Activated CD8-positive, alpha-beta memory T cell treated with anti-CD3 and anti-CD28 coated beads, Interleukin-2, amount 50 U/mL, for 4 hours (primary cell): ENCODE measurements around the gene TNRC18.

ENCODE experiments used
- DNase-seq: peaks from one replicate; pipeline ENCODE4 v3.0.0-alpha.2; 2020

The TNRC18 gene

DNA sequence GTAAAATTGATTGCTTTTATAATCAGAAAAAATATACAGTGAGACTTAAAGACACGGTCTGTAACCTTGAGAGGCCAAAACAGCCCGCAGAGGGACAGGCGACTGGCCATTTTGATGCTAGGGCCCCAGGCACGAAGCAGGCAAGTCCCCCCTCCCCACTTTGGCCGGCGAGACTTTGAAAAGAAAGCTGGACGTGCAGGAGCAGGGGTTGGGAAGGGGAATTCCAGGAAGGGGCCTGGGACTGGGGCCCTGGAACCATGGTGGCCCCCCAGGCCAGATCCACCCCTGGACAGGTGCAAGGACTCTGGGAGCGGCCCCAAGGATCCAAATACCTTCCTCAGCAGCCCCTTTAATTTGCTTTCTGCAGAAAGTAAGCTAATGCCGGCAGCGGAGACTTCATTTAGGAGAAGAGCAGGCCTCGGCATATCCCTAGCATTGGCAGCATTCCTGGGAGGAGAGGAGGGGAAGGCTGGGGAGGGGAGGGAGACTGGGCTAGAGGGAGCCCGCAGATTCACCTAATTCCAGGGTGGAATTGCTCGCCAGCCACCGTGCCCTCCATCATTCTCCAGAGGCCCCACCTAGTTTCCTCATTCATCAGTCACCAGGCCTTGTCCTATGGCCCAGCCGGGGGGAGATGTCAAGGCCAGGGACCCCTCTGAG, 24.9 kb upstream of the TNRC18 start:
- DNase-seq: no peak

DNA sequence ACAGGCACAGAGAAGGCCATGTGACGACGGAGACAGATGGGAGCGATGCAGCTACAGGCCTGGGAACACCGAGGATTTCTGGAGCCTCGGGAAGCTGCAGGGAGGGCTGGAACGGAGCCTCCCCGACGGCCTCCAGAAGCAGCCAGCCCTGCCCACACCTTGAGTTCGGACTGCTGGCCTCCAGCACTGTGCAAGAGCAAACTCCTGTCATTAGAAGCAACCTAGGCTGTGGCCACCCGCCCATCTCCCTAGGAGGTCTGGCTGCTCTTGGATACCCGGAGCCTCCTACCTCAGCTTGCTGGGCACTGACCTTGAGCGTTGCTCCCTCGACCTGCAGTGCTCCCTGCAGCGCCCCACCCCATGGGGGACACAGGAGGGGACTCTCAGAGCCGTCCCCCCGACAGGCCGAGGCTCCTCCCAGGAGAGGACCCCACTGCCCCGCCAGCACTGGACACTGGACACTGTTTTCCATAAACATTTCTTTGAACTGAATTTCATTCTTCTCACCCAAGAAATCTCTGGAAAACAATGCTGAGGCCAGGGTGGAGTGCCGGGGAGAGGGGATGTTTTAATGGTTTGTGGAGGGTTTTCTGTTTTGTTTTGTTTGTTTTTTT, 22.5 kb upstream of the TNRC18 start:
- no peak for DNase-seq

DNA sequence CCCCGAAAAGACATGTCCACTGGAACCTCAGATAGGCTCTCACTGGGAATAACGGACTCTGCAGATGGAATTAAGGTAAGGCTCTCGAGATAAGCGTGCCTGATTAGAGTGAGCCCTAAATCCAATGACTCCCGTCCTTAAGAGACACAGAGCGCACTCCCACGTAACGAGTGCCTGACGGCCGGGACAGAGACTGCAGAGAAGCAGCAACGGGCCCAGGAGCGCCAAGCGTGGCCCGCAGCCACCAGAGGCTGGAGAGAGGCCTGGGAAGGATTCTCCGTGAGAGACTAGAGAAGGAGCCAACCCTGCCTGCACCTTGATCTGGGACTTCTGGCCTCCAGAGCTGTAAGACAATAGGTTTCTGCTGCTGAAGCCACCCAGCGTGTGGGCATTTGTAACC, 20.0 kb upstream of the TNRC18 start:
- DNase-seq: no peak

DNA sequence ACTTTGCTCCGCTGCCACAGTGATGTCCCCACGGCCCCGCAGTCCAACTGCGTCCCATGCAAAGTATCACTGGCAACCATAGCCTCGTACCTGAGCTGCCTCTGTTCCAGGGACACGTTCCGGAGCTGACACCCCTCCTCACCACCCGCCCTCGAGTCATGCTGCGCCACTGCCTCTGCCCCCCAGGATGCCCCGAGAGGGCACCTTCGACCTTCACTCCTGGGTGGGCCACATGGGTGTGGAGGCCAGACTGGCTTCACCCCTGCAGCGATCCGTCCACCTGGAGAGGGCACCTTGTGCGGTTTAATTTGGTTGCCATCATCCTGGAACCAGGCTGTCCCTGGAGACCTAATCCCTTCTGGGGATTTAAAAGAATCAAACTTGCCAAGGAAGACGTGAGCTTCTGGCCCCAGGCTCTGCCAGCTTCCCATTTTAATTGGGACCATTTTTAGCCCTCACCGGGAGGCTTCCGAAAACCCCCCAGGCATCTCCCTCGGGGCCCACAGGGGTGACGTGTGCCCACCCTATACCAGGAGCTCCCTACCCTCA, 19.2 kb upstream of the TNRC18 start:
- DNase-seq: no peak

DNA sequence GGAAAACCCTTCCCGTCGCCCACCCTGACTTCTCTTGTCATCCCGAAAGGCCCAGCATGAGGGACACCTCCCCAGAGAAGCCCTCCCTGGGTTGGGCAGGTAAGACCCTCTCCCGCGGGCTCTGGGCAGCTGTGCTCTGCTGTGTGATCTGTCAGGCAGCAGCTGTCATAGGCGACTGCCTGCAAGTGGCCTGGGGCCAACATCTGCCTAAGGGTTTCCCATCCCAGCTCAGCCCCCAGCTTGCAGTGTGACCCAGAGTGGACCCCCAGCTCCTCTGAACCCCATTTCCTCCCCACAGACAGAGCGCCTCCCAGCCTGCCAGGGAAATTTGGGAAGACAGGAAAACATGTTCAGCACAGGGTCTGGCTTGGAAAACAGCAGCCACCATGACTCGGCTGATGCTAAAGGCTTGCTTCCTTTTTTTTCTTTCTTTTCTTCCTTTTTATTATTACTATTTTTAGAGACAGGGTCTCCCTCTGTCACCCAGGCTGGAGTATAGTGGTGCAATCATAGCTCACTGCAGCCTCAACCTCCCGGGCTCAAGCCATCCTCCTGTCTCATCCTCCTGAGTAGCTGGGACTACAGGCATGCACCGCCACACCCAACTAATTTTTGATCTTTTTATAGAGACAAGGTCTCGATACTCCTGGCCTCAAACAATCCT, 18.3 kb upstream of the TNRC18 start:
- DNase-seq: no peak

DNA sequence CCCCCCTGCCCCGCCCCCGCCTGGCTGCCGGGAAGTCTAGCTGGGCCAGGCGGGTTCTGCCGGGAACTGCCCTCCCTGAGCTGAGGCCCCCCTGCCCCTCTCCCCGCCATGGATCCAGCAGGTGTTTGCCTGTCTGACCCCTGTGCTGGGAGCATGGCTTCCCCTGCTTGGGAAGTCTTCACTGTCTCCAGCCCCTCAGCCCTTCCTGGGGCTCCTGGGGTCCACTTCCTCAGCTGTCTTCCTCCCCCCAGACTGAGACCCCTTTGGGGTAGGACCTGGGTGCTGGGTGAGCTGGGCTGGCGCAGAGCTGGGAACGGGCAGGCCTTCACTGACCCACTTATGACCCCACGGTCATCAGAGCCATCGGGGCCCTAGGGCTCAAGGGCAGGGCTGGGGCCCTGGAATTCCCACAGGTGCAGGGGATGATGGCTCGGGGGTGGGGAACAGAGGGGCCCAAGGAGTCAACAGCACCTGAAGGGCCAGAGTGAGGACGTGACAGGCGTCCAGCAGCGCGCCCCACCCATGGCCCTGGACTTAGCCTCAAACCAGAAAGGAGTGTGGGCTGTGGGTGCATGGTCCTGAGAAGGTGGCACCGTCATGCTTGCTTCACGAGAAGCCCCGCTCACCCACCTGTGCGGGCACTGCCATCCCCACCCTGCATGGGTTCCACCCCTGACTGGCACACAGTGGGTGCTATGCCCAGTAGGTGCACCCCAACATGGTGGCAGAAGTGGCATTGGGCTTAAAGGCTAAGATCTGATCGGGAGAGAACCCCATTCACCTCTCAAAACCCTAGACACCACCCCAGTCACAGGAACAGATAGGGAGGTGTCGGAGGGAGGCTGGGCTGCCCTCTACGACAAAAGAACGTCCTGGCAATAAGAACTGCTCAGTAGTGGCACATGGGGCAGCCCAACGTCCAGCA, 16.2 kb upstream of the TNRC18 start:
- no peak for DNase-seq

DNA sequence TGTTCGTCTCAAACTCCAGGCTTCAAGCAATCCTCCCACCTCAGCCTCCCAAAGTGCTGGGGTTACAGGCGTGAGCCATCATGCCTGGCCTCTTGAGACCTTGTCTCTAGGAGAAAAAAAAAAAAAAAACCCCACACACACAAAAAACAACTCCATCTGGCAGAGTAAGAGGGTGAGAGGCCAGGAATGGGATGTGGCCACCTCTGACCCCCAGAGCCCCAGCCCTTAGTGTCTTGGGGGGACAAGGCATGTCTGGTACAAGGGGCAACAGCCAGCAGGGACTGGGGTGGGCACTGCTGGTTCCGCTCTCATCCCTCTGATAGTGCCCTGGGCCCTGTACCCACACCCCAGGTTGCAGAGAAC, 15.6 kb upstream of the TNRC18 start:
- DNase-seq: no peak

DNA sequence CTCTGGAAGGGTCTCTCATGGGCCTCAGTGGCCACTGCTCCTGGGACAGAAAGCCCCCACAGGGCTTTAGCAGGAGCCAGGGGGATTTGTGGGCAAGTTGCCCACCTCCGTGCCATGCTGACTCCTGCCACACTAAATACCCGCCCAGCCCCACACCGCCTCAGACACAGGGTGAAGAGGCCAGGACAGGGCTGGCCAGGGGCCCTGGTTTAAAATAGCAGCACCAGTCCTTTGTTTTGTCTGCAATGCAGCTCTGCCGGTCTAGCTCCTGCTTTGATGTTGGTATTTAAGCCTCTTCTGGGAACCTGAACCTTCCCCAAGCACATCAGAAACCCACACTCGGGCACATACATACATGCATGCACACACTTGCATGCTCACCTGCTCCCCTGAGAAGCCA, 14.4 kb upstream of the TNRC18 start:
- no peak for DNase-seq

DNA sequence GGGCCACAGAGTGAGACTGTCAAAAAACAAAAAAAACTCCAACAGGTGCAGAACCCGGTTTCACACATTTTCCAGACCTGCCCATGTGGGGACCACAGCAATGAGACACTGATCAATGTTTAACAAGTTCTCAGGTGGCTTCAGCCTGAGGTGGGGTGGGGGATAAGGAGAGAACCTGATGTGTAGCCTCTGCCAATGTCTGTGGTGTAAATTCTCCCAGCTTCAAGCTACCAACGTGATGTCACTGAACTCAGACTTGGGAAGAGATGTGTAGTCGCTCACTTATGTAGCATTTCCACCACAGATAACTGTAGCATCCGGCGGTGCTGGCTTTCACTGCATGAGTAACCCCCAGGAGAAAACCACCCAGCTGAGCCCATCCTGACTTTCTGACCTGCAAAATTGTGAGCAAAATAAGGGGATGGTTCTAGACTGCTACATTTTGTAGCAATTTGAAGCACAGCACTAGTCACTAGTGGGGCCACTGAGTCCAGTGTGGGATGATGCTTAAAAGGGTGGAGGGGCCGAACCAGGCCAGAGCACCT, 13.8 kb upstream of the TNRC18 start:
- no peak for DNase-seq

DNA sequence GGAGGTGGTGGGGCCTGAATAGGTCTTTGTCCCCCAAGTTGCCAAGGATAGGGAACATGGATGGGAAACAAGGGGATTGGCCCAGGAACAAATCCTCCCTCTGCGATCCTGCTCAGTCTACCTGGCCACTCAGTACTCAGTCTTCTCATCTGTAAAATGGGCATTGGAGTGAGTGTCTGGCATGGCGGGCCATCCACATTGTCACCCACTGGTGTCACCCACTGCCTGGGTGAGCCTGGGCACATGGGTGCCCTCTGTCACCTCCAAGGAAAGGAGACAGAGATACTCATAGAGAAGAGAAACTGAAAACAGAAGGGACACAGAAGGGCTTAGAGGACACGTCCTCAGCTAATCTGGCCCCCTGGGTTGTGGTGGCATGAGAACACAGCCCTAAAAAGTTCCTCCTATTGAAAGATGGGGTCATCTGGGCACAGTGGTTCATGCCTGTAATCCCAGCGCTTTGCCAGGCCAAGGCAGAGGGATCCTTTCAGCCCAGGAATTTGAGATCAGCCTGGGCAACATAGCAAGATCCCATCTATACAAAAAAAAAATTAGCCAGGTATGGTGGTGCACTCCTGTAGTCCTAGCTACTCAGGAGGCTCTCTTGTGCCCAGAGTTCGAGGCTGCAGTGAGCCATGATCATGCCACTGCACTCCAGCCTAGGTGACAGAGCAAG, 12.5 kb upstream of the TNRC18 start:
- DNase-seq: no peak

DNA sequence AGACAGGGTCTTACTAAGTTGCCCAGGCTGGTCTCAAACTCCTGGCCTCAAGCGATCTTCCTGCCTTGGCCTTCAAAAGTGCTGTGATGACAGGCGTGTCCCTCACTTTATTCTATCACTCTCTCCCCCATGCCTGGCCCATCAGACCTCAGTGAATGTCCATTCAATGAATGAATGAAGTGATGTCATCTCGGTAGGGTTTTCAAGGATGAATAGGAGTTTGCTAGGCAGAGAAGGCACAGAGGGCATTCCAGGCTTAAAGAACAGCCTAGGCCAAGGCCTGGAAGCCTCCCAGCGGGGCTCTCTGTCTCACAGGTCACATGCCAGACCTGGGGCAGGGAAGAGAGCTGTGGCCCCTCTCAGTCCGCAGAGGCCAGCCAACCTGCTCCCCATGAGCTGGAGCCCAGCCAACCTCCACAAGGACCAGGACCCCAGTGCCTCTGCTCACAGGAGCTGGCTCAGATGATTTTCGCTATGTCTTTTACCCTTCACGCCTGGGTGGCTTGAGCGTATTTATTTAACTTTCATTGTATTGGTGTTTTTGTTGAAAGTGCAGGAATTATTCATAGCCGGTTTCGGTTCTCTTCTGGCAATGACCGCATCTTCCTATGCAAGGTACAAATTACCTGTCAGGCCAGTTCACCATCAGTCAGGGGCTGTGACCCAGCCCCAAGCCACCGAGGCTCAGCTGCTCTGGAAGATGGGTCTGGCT, 11.8 kb upstream of the TNRC18 start:
- DNase-seq: no peak

DNA sequence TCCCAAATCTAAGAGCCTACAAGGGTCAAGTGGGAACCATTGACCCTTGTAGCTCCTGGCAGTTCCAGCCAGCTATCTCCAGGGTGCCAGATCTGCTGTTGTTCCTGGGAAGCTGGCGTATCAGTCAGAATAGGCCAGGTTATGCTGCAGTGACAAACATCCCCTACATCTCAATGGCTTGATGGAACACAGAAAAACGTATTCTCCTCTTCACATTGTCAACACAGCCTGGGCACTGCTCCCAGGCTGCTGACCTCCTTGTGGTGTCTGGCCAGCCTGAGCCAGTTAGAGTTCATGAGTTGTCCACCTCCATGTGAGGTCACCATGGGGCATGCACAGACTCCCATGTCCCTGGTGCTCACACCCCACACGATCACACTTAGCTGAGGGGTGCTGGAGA, 9.5 kb upstream of the TNRC18 start:
- DNase-seq: no peak

DNA sequence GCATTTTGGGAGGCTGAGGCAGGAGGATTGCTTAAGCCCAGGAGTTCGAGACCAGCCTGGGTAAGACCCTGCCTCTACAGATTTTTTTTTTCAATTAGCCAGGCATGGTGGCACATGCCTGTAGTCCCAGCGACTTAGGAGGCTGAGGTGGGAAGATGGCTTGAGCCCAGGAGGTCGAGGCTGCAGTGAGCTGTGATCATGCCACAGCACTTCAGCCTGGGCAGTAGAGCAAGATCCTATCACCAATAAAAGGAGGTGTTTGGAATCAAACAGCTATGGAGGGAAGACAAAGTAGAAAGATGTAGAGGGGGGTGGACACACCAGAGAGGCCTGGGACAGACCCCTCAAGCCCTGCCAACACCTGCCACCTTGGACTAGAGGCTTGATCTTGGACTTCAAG, 9.1 kb upstream of the TNRC18 start:
- no peak for DNase-seq

DNA sequence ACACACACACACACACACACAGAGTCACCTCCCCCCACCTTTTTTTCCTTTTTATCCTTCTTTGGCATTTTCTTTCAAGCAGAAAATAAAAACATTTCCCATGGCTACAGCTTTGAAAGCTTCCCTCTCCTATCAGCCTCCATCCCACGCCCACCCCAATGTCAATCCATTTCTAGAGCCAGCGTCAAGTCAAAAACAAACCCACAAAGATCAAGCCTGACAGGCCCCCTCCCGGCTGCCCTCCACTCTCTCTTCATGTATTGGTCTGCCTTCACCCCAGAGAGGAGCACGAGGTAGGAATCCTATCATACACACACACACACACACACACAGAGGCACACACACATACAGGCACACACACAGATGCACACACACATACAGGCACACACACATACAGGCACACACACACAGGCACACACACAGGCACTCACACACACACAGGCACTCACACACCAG, 8.0 kb upstream of the TNRC18 start:
- no peak for DNase-seq

DNA sequence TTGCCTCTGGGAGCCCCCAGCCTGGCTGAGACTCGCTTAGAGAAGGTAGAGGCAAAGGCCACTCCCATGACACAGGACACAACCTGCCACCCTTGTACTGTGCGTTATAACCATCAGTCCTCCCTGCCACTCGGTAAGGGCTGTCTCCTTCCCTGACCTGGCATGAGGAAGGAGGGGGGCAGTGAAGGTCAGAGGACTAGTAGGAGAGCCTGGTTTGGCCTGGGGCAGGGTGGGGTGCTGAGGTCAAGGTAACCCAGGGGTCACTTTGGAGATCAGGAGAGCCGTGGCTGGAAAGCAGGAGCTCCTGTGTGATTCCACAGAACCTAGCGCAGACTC, 6.9 kb upstream of the TNRC18 start:
- DNase-seq: no peak

DNA sequence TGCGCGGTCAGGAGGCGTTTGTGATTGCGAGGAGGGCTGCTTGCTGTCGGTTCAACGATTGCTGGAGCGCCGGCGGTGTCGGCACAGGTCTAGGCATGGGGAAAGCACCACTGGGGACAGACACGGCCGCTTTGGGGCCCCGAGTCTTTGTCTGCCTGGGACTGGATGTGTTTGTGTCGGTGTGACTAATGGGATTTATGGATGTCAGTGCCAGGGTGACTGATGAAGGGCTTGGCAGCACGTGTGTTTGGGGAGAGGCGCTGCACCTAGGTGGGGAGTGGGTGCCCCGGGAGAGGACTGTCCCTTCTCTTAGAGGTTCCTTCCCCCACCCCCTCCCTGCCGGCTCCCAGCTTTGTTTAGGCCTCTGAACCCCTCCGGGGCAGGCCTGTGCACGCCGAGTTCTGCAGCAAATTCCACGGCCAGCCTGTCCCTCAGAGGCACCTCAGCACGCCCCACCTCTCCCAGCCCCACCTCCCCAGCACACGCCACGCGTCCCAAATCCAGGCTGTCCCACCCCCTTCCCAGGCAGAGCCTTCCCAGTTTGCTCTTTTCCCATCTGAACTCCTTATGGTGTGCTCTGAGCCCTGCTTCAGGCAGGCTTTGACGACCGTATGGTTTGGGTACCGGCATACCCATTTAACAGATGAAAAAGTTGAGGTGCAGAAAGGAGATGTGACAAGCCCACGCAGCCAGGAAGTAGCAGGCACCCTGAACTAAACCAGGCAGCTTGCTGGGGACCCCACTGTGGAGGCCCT, 6.4 kb upstream of the TNRC18 start:
- no peak for DNase-seq

DNA sequence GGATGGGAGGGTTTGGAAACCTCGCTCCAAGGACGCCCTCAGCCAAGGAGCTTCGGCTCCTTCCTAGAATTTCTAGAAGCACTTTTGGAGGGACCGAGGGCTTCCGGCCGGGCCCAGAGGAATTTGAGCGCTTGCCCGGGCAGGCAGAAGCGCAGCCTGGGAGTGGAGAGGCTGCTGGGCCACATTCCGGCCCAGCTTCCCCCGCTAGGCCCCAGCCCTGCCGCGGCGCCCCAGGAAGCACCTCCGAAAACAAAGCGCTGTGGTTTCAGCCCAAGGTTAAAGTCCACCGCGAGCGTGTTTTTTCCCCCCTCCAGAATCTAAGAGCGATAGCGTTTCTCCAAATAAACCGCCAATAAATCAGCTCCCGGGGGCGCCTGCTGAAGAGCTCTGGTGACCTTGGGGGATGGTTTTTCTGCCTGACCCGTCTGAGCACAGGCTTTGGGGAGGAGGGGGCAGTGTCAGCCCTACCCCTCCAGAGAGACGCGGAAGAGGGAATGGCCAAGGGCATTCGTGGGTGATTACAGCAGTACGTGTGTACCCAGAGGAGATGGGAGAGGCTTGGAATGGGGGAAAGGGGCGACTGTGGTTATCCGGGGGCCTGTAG, 5.7 kb upstream of the TNRC18 start:
- DNase-seq: no peak

DNA sequence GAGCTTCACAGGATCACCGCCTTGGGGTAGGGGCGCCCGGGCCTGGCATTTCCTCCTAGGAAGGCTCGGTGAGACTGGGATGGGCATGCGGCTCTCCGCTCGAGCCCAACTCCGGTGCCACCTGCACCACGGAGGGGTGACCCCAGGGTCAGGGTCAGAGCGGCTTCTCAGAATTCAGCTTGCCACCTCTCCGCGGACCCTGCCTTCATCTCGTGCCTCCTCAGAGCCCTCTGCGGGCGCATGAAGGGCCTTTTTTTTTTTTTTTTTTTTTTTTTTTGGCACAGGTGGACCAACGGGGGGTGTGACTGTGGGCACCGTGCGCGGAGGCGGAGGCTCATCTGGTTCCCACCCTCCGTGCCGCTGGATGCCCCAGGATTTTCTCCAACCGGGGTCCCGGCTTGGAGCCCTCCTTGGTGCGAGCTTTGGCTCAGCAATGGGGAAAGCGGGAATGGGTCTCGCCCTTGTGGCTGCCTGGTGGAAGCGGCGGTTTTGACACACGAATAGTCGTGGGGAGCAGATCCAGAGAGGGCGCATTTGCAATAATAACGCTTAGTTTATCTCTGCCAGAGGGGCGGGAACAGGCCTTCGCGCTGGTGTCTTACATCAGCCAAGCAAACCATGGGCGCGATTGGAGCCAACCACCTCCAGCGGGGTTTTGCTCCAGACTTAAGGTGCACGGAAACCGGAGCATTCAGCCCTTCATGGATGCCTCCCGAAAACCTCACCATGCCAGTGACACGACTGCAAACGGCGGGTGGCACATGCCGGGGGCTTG, 5.0 kb upstream of the TNRC18 start:
- DNase-seq: no peak

DNA sequence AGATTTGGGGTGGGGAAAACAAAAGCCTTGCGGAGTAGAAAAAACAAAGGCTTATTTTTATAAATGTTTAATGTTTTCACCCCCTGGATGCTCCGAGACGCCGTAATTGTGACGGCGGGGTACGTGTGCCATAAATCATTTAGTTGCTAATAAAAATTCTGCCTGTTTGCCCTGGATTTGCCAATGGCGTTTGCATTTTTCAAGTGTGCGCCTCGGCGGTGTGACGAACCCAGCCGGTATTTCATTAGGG, 2.5 kb upstream of the TNRC18 start:
- no peak for DNase-seq
